ENCODE measurements around the gene PRDM13. TPM values are rescaled to one million over a fixed set of nuclear protein-coding genes. Genes with fewer than 3 reads are reported as not detected.

The PRDM13 gene
- total and polyA plus RNA-seq, 2 of the 8 experiments (the other 6 are each of a cell fraction or from before 2014, with no cell fraction given): 0.05 to 0.09 TPM

DNA sequence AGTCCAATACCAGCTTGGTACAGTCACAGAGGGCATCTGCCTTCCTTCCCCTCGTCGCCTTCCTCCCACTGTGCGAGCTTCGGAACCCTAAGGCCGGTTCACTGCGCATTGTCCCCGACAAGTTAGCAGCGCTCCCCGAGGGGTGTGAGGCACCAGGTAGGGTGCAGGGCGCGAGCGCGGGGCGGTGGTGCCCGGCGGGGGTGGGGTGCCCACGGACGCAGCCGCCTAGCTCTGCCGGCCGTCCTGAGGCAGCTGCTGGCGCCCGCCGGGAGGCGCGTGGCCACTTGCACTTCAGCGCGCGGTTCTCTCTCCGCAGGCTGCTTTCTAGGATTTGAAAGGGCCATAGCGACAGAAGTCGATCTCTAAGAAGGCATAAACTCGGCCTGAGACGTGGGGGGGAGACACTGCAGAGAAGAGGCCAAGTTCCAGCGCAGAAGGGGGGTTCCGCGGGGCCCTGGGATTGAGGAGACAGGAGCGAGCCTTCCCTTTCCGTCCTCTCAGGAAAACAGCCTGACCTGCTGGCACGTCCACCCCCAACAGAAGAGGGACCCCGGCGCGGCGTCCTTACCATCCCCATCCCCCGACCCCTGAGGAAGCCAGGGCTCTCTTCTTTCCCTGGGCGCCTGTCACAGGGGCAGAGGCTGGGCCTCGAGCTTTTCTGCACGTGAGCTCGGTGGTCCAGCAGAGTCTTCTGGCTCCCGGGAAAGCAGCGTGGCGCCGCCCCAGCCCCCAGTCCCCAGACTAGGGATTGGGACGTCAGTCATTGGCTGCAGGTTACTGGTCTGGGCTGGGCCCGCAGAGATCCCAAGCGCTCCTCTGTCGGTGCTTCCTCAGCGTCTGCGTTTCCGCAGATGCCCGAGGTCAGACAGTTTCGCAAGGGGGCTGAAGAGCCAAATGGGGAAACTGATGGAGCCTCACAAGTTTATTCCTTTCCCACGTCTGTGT is 15.6 kb upstream of the PRDM13 start:
- Histone ChIP-seq H2BK120ac (replicated peaks; ENCODE audit: low read depth, low read length) (no peak overlapping the region), H3K9ac (replicated peaks in 1 of 4; ENCODE audit: extremely low read depth in 1 of 4, low read depth in 3 of 4, low read length in 3 of 4) (no peak overlapping the region), H2AK5ac (ENCODE audit: low read depth, low read length) (no peak overlapping the region), H2BK5ac (ENCODE audit: low read depth, low read length) (no peak overlapping the region), H3K4me2 (ENCODE audit: insufficient read depth in 1 of 2, low read depth in 2 of 2, low read length in 2 of 2) (peak overlapping the region; percentile 58), H3K79me1 (ENCODE audit: low read depth, low read length) (no peaks in the 10 kb centered on the region), H2BK20ac (ENCODE audit: low read length) (no peak overlapping the region), H2BK15ac (ENCODE audit: low read length) (no peak overlapping the region), H2BK12ac (ENCODE audit: low read depth, low read length) (no peak overlapping the region), H3K23me2 (ENCODE audit: low read depth, low read length) (peaks cover 5% of the 10 kb centered on the region; the same call in 1 of the 2 replicates), H3K4me1 (replicated peaks in 1 of 4; ENCODE audit: control insufficient read depth in 3 of 4, insufficient read depth in 4 of 4, low read length in 3 of 4) (peaks cover 0 to 6% (median 2%) of the 10 kb centered on the region in 4 experiments; a peak in 4 of 7 replicates), H3K36me3 (ENCODE audit: control insufficient read depth in 2 of 4, insufficient read depth in 4 of 4, low read length in 3 of 4) (peaks cover 0 to 2% (median 0%) of the 10 kb centered on the region in 4 experiments; a peak in 1 of 8 replicates), H3K18ac (ENCODE audit: extremely low read depth, low read length) (no peak overlapping the region), H3K4ac (replicated peaks; ENCODE audit: insufficient read length, low read depth, low read length) (no peak overlapping the region), H3K56ac (replicated peaks; ENCODE audit: insufficient read length, low read depth, low read length) (no peak overlapping the region), H4K5ac (ENCODE audit: insufficient read length, low read depth, low read length) (no peak overlapping the region), H3K14ac (ENCODE audit: insufficient read length) (no peak overlapping the region), H3K9me3 (ENCODE audit: insufficient read depth in 2 of 2, low read depth in 1 of 2, low read length in 1 of 2) (no peaks in the 10 kb centered on the region), H3K27me3 (replicated peaks in 1 of 4; ENCODE audit: control insufficient read depth in 3 of 4, extremely low read depth in 1 of 4, insufficient read depth in 3 of 4, low read length in 3 of 4) (peaks cover 62 to 94% (median 83%) of the 10 kb centered on the region in 4 experiments), H3K79me2 (ENCODE audit: control insufficient read depth in 1 of 2, insufficient read depth in 2 of 2, low read length in 2 of 2) (no peaks in the 10 kb centered on the region), H3K4me3 (ENCODE audit: extremely low read depth in 1 of 4, insufficient read depth in 2 of 4, low read depth in 3 of 4, low read length in 4 of 4) (peak overlapping the region in 2 of 4 experiments; percentile 11 to 49; a peak in 3 of 8 replicates), H4K20me1 (replicated peaks in 1 of 2; ENCODE audit: control insufficient read depth in 1 of 2, insufficient read depth in 2 of 2, low read length in 2 of 2) (peaks cover 4 to 7% of the 10 kb centered on the region in 2 experiments), H2AFZ (ENCODE audit: low read length) (no peak overlapping the region), H3K27ac (ENCODE audit: low read depth, low read length) (no peak overlapping the region), H3K23ac (ENCODE audit: insufficient read length) (no peak overlapping the region), H4K91ac (replicated peaks; ENCODE audit: insufficient read length, low read length) (no peak overlapping the region), H4K8ac (ENCODE audit: extremely low read depth, insufficient read depth, low read length) (no peak overlapping the region)
- POLR2A ChIA-PET (ENCODE audit: partially characterized antibody): interaction anchor here (0.8 to 4.4 kb wide), 7 partner anchors 8 to 25 kb away, joined by 3 to 29 read pairs (median 3); partner anchors contain the start of gene CCNC
- WGBS, 2 experiments (ENCODE audit: extremely low coverage in 1 of 2, insufficient coverage in 1 of 2, insufficient read length in 1 of 2, insufficient replicate concordance in 2 of 2, low coverage in 1 of 2, low lambda C conversion rate in 2 of 2, missing lambda C conversion rate in 1 of 2): 5% methylated on average over 45 of the region's 63 CpGs; no CpG with 5 or more reads in 1 of the 2 experiments
- CTCF ChIA-PET (ENCODE audit: partially characterized antibody): interaction anchor here (1.2 to 4.7 kb wide), 3 partner anchors 14 to 155 kb away, joined by 3 to 49 read pairs (median 14); partner anchors contain the start of gene PRDM13
- FAIRE-seq: no peak
- DNase-seq (ENCODE audit: low read depth in 1 of 2, low spot score in 2 of 2): peak in 1 of 2 experiments; percentile 62
- TF ChIP-seq SIX5 (IDR thresholded peaks at IDR 0.05; ENCODE audit: low read depth, low read length): no peak
- TF ChIP-seq CBX8 (IDR thresholded peaks at IDR 0.05; ENCODE audit: borderline replicate concordance, low read depth, low read length): 0 out of 2 replicates have a peak, but pooled peaks have one; percentile 53
- no peak for TF ChIP-seq ZNF274 (IDR thresholded peaks at IDR 0.05; ENCODE audit: borderline replicate concordance, extremely low read depth, low read length)
- no peak for TF ChIP-seq TAF1 (IDR thresholded peaks at IDR 0.05; ENCODE audit: low read depth, low read length)
